GM12892 (cell line): ENCODE measurements around the gene APBB2.

ENCODE experiments used
- POLR2A ChIP-seq: IDR thresholded peaks from 2 replicates; pipeline ENCODE4 v1.6.1; 2011; ENCODE audit warnings: low read depth, low read length, control low read depth
- POLR2AphosphoS5 ChIP-seq: IDR thresholded peaks from 2 replicates; pipeline ENCODE4 v1.6.1; 2011; ENCODE audit warnings: low read depth, low read length, control low read depth

GRCh38 chr4:40954088-40954668 is 260.2 kb downstream of the APBB2 start:
- TF ChIP-seq POLR2AphosphoS5 (no peak), POLR2A (no peak)
